T-helper 1 cell treated with Interleukin-12 subunit alpha and Interleukin-12 subunit beta and Interleukin-4 antibody, amounts not matched to agents 30 μg/mL and 1 μg/mL, for 36 hours (primary cell): Measurements from ENCODE around the gene SWI5.
"Not testable (repeated sequence)": the region's sequence is repeated elsewhere in the genome, so short reads cannot be mapped to it uniquely, and the experiment has no call there.

Source experiments
- H3K27ac Mint-ChIP-seq: one replicate; pipeline ENCODE4 v1.8.0; 2021; ENCODE audit warnings: mild to moderate bottlenecking, mixed read lengths
- H3K27me3 Mint-ChIP-seq: one replicate; pipeline ENCODE4 v1.8.0; 2021; ENCODE audit warnings: low read depth, mixed read lengths
- H3K36me3 Mint-ChIP-seq: one replicate; pipeline ENCODE4 v1.8.0; 2021; ENCODE audit warnings: low read depth, mixed read lengths
- H3K4me1 Mint-ChIP-seq: one replicate; pipeline ENCODE4 v1.8.0; 2021; ENCODE audit warnings: low read depth, mixed read lengths
- H3K4me3 Mint-ChIP-seq: one replicate; pipeline ENCODE4 v1.8.0; 2021; ENCODE audit warnings: mild to moderate bottlenecking, moderate library complexity, mixed read lengths
- H3K9me3 Mint-ChIP-seq: one replicate; pipeline ENCODE4 v1.8.0; 2021; ENCODE audit warnings: mixed read lengths

SWI5 gene

DNA sequence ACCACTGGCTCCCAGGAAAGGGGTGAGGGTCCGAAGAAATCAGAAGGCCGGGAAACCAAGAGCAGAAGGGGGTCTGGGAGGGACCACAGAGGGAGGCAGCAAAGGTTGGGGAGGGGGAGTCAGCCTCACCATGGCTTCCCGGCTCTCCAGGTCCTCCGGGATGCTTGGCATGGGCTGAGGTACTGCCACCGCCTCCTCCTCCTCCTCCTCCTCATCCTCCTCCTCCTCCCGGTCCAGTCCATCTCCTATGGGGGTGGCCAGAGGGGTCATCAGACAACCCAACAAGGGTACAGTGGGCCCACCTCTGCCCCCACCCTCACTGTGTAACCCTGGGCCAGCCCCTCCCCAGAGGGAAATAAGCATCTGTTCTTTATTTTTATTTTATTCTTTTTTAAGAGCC lies 17.8 kb upstream of the SWI5 start:
- Mint-ChIP-seq H3K4me3 (no peak overlapping the region), H3K27me3 (no peaks in the 10 kb centered on the region), H3K27ac (no peak overlapping the region), H3K9me3 (no peaks in the 10 kb centered on the region), H3K4me1 (no peaks in the 10 kb centered on the region), H3K36me3 (peaks cover 24% of the 10 kb centered on the region)

DNA sequence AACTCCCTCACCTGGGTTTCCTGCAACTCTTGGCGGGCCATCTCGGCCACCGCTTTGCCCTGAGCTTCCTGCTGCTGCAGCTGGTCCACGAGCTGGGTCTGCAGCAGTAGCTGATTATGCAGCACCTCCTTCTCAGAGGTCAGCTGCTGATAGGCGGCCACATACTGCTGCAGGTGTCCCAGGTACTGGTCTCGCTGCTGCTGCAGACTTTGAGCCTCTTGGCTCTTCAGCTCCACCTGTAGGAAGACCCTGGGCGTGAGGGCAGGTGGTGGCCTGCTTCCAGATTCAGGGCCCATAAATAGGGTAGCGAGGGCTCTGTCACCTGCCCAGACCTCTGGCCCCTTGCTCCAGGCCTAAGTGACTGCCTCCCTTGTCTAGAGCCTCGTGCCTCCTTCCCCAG lies 16.9 kb upstream of the SWI5 start:
- no peaks in the 10 kb centered on the region for H3K4me1 Mint-ChIP-seq
- H3K27ac Mint-ChIP-seq, result no peak overlapping the region
- H3K27me3 Mint-ChIP-seq, result no peaks in the 10 kb centered on the region
- peaks cover 24% of the 10 kb centered on the region for H3K36me3 Mint-ChIP-seq
- no peak overlapping the region for H3K4me3 Mint-ChIP-seq
- no peaks in the 10 kb centered on the region for H3K9me3 Mint-ChIP-seq

- no peak overlapping the region for H3K4me3 Mint-ChIP-seq
- H3K4me1 Mint-ChIP-seq, result no peaks in the 10 kb centered on the region
- no peaks in the 10 kb centered on the region for H3K27me3 Mint-ChIP-seq
- no peaks in the 10 kb centered on the region for H3K9me3 Mint-ChIP-seq
- peaks cover 24% of the 10 kb centered on the region for H3K36me3 Mint-ChIP-seq
- no peak overlapping the region for H3K27ac Mint-ChIP-seq
Measured at GRCh38 chr9:128260340-128260739, 15.7 kb upstream of the SWI5 start.

DNA sequence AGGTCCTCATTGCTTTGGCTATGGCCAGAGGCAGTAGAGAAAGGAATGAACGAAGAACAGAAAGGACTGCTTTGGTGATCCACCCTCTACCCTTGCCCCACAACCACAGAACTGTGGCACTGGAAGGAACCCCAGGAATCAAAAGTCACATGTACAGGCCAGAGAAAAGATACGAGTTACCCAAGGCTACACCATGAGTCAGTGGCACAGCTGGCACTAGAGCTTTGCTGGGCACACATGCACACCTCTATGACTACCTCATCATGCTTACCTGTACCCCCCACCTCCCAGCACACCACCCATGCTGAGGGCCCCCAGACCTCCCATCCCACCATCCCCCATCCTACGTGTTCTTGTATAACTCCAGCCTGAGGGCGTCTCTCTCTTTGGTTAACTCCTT lies 13.4 kb upstream of the SWI5 start:
- Mint-ChIP-seq H3K27ac (no peak overlapping the region), H3K9me3 (no peaks in the 10 kb centered on the region), H3K4me1 (no peaks in the 10 kb centered on the region), H3K36me3 (peaks cover 21% of the 10 kb centered on the region), H3K4me3 (no peak overlapping the region), H3K27me3 (no peaks in the 10 kb centered on the region)

DNA sequence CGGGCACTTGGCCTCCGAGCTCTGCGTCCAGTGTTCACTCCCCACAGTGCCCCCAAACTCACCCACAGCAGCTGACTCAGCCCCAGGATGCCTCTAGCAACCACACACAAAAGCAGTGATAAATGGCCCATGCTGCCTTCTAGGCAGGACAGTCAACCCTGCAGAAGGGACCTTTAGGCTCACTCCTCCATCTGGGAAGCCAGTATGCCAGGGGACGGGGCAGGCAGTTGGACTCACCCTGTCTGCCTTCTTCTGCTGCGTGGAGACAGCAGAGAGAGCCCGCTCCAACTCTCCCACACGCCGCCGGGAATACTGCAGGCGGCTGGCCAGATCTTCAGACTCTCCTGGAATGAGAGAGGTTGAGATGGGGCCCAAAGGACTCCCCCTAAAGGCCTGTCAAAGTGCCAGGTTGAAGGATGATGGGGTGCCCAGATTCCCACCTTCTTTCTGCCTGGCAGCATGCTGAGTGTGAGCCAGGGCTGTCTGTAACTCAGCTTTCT lies 10.7 kb upstream of the SWI5 start:
- Mint-ChIP-seq H3K36me3 (peaks cover 16% of the 10 kb centered on the region), H3K27ac (no peak overlapping the region), H3K27me3 (no peaks in the 10 kb centered on the region), H3K4me1 (no peaks in the 10 kb centered on the region), H3K9me3 (no peaks in the 10 kb centered on the region), H3K4me3 (no peak overlapping the region)

DNA sequence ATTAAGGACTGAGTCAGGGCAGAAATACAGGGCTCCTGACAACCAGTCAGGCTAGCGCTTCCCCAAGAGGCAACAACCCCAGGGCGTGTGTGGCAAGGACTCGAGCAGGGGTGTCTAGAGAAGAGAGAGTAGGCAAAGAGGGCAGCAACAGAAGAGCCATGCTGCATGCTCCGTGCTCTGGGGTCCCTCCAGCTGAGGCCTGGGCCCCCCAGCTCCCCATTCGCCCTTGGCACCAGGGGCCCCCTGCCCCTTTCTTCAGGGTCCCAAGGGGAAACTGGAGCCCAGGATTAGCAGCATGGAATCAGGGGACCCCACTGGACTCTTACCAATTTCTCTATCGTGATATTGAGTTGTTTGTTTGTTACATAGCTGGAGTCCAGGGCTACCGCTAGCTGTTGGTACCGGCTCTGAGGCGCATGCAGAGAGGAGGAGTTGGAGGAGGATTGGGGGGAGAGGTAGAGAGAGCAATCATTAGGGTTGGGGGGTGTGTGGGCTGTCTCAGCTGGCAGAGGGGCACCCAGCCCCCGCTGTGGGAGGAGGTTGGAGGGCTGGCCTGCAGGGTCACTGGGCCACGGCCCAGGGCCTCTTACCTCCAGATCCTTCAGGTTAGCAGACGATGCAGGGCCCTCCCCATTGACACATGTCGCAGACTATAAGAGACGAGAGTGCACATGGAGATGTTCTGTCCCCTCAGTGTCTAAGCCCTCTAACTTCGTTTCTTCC lies 9.0 kb upstream of the SWI5 start:
- Mint-ChIP-seq H3K4me3 (no peak overlapping the region), H3K9me3 (no peaks in the 10 kb centered on the region), H3K4me1 (no peaks in the 10 kb centered on the region), H3K27ac (no peak overlapping the region), H3K36me3 (peaks cover 9% of the 10 kb centered on the region), H3K27me3 (no peaks in the 10 kb centered on the region)

DNA sequence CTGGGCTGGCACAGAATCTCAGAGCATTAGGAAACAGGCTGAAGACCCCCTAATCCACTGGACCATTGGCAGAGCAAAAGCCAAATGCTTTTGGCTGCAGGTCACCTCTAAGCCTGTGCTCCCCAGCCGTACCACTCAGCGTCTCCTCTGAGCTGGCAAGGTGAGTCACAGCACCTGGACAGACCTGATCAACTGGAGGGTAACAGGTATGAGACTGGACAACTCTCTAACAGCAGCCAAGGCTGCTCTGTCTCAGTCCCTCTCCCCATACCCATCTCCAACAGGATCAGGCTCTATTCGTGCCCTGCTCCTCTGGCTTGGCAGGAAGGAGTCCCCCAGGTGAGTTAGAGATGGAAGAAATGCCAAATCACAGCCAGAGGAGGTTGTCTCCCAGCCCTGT lies 5.0 kb upstream of the SWI5 start:
- no peaks in the 10 kb centered on the region for H3K9me3 Mint-ChIP-seq
- peaks cover 23% of the 10 kb centered on the region for H3K4me1 Mint-ChIP-seq
- no peaks in the 10 kb centered on the region for H3K27me3 Mint-ChIP-seq
- no peak overlapping the region for H3K27ac Mint-ChIP-seq
- peaks cover 11% of the 10 kb centered on the region for H3K36me3 Mint-ChIP-seq
- H3K4me3 Mint-ChIP-seq, result no peak overlapping the region

DNA sequence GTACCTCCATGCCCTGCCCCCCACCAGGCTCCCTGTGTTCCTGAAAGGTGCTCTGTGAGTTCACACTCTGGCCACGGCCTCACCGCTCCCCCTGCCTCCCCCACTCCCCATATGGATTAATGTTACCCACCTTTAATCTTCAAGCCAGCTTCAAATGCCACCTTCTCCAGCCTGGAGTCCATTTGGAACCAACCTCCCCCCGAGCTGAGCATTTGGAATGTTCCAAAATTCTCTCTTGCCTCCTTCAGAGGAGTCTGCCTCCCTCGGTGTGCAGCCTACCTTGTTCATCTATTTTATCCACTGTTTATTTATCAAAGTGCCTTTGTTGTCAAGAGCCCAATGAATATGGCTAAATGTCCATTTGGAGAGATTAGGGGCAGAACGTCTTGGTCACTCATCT lies 4.6 kb upstream of the SWI5 start:
- Mint-ChIP-seq H3K27ac (no peak overlapping the region), H3K27me3 (no peaks in the 10 kb centered on the region), H3K36me3 (peaks cover 14% of the 10 kb centered on the region), H3K4me1 (peaks cover 27% of the 10 kb centered on the region), H3K9me3 (no peaks in the 10 kb centered on the region), H3K4me3 (no peak overlapping the region)

DNA sequence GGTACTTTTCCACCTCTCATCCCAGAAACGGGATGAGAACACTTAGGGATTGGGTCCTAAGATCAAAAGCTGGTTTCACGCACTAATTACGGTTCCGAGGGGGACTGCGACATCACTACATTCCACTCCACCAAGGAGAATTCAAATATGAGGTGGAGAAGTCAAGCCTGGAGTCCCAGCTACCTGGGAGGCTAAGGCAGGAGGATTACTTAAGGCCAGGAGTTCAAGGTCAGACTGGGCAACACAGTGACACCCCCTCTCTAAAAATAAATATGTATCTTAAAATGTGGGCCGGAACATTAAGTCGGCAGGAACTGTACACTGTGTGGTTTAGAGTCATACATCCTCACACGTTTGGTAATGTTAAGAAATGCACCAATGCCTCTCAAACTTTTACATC lies 1.8 kb upstream of the SWI5 start:
- H3K4me3 Mint-ChIP-seq, result peak overlapping the region; percentile 92
- H3K36me3 Mint-ChIP-seq, result peaks cover 14% of the 10 kb centered on the region
- no peaks in the 10 kb centered on the region for H3K27me3 Mint-ChIP-seq
- peak overlapping the region; percentile 0 for H3K27ac Mint-ChIP-seq
- H3K4me1 Mint-ChIP-seq, result peaks cover 37% of the 10 kb centered on the region
- no peaks in the 10 kb centered on the region for H3K9me3 Mint-ChIP-seq

DNA sequence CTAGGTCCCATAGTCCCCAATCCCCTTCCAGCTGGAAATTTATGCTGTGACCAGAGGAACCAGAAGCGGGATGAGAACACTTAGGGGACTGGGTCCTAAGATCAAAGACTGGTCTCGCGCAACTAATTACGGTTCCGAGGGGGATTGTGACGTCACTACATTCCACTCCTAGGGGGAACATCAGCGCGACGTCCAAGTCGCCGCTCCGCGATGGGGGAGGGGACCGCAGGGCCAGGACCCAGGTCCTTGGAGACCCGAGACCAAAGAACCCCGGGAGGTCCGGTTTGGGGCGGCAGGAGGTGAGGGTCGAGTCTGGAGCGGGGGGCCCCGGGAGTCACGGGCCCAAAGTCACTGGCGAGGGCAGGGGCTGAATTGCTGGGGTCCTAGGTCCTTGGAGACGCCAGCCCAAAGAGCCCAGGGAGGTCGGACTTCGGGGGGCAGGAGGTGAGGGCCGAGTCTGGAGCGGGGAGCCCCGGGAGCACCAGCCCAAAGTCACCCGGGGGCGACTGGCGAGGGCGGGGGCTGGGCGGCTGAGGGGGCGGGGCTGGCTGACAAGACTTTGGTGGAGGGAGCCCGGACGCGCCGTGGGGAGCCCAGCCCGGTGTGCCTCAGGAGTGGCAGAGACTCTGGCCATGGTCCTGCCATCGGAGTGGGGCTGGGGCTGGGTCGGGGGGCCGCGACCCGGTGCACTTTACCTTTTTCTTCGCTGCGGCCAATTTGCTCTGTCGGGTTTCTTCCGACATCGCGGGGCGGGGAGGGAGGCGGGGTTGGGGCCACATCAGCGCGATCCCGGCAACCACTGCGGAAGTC lies 673 bp upstream of the SWI5 start, which contains the start of gene GOLGA2:
GOLGA2 (minus strand) TSS at position 810 of the 810 bp plus-strand sequence; CDS start at position 779, 31 bp downstream.
- peak within 1 kb of the TSS; percentile 92 for H3K4me3 Mint-ChIP-seq
- no peaks in the 10 kb centered on the region for H3K9me3 Mint-ChIP-seq
- H3K36me3 Mint-ChIP-seq, result peaks cover 14% of the 10 kb centered on the region

GRCh38 chr9:128276574-128277270 lies 646 bp downstream of the SWI5 start:
- no peaks in the 10 kb centered on the region for H3K27me3 Mint-ChIP-seq
- H3K9me3 Mint-ChIP-seq, result no peaks in the 10 kb centered on the region
- peak overlapping the region; percentile 92 for H3K4me3 Mint-ChIP-seq
- peaks cover 12% of the 10 kb centered on the region for H3K36me3 Mint-ChIP-seq
- peak overlapping the region; percentile 96 for H3K27ac Mint-ChIP-seq
- H3K4me1 Mint-ChIP-seq, result peaks cover 41% of the 10 kb centered on the region

More for the DNA sequence above, 673 bp upstream of the SWI5 start, which contains the start of gene GOLGA2:
- Mint-ChIP-seq H3K4me1 (peaks cover 41% of the 10 kb centered on the region), H3K27ac (peak within 1 kb of the TSS; percentile 96), H3K27me3 (no peaks in the 10 kb centered on the region)

- H3K9me3 Mint-ChIP-seq, H3K4me3 Mint-ChIP-seq, H3K36me3 Mint-ChIP-seq, H3K27ac Mint-ChIP-seq, H3K27me3 Mint-ChIP-seq: not testable (repeated sequence)
- peaks cover 28% of the 10 kb centered on the region for H3K4me1 Mint-ChIP-seq
Measured at GRCh38 chr9:128279088-128280073, 3.3 kb downstream of the SWI5 start.

GRCh38 chr9:128280084-128280622 lies 4.1 kb downstream of the SWI5 start:
- H3K4me1 Mint-ChIP-seq, result peaks cover 20% of the 10 kb centered on the region
- peak overlapping the region; percentile 16 for H3K4me3 Mint-ChIP-seq
- peaks cover 5% of the 10 kb centered on the region for H3K36me3 Mint-ChIP-seq
- H3K9me3 Mint-ChIP-seq, result no peaks in the 10 kb centered on the region
- H3K27me3 Mint-ChIP-seq, result no peaks in the 10 kb centered on the region
- no peak overlapping the region for H3K27ac Mint-ChIP-seq
